Stimulated activated CD4-positive, alpha-beta T cell treated with anti-CD3 and anti-CD28 coated beads, Interleukin-12 subunit alpha, Interleukin-12 subunit beta, amount 100 ng/mL, for 4 hours (primary cell): ENCODE measurements around the gene CEBPA.

Experiments
- DNase-seq: peaks from one replicate; pipeline ENCODE4 v3.0.0-alpha.2; 2020

The CEBPA gene

GRCh38 chr19:33286899-33287298 is 15.4 kb downstream of the CEBPA start:
- DNase-seq = no peak

- no peak for DNase-seq
Observed at GRCh38 chr19:33285441-33285927, 16.9 kb downstream of the CEBPA start.

- no peak for DNase-seq
Observed at GRCh38 chr19:33284756-33285155, 17.6 kb downstream of the CEBPA start.

- DNase-seq = no peak
Observed at GRCh38 chr19:33284146-33284643, 18.1 kb downstream of the CEBPA start.

- DNase-seq = no peak
Observed at GRCh38 chr19:33283589-33283988, 18.7 kb downstream of the CEBPA start.

GRCh38 chr19:33282036-33282671 is 20.2 kb downstream of the CEBPA start:
- no peak for DNase-seq

GRCh38 chr19:33281296-33281926 is 20.9 kb downstream of the CEBPA start:
- DNase-seq = no peak

- no peak for DNase-seq
Observed at GRCh38 chr19:33280351-33280921, 21.9 kb downstream of the CEBPA start.

- DNase-seq = no peak
Observed at GRCh38 chr19:33279430-33280350, 22.6 kb downstream of the CEBPA start.

GRCh38 chr19:33278403-33279269 is 23.7 kb downstream of the CEBPA start:
- DNase-seq = no peak

- no peak for DNase-seq
Observed at GRCh38 chr19:33278023-33278402, 24.3 kb downstream of the CEBPA start.

- DNase-seq = no peak
Observed at GRCh38 chr19:33277434-33277833, 24.9 kb downstream of the CEBPA start.

GRCh38 chr19:33275933-33276619 is 26.3 kb downstream of the CEBPA start:
- DNase-seq = no peak

GRCh38 chr19:33275559-33275932 is 26.8 kb downstream of the CEBPA start:
- no peak for DNase-seq

- DNase-seq = no peak
Observed at GRCh38 chr19:33274663-33275558, 27.4 kb downstream of the CEBPA start.

GRCh38 chr19:33273881-33274662 is 28.3 kb downstream of the CEBPA start:
- DNase-seq = peak; percentile 33

GRCh38 chr19:33273065-33273736 is 29.1 kb downstream of the CEBPA start:
- DNase-seq = no peak

GRCh38 chr19:33271246-33272021 is 30.9 kb downstream of the CEBPA start:
- DNase-seq = no peak
